Type B pancreatic cell (in vitro differentiated cells): ENCODE results near the gene LRP1B. TPM values are rescaled to one million over a fixed set of nuclear protein-coding genes. Genes with fewer than 3 reads are reported as not detected.

Experiments
- DNase-seq: peaks from one replicate; pipeline ENCODE4 v3.0.0; 2021; ENCODE audit warnings: mixed read lengths; ENCODE audit not compliant: unreplicated experiment; ENCODE audit errors: extremely low spot score
- H3K27ac Mint-ChIP-seq: 2 replicates; pipeline ENCODE4 v1.8.0; 2021; ENCODE audit warnings: mild to moderate bottlenecking, mixed read lengths
- H3K27me3 Mint-ChIP-seq: 2 replicates; pipeline ENCODE4 v1.8.0; 2021; ENCODE audit warnings: mixed read lengths
- H3K36me3 Mint-ChIP-seq: 2 replicates; pipeline ENCODE4 v1.8.0; 2021; ENCODE audit warnings: mixed read lengths
- H3K4me1 Mint-ChIP-seq: one replicate; pipeline ENCODE4 v1.8.0; 2021; ENCODE audit warnings: mixed read lengths; ENCODE audit not compliant: unreplicated experiment
- H3K4me3 Mint-ChIP-seq: 2 replicates; pipeline ENCODE4 v1.8.0; 2021; ENCODE audit warnings: mild to moderate bottlenecking, mixed read lengths
- H3K9me3 Mint-ChIP-seq: 2 replicates; pipeline ENCODE4 v1.8.0; 2021; ENCODE audit warnings: mixed read lengths
- total RNA-seq: library from RNA; stranded (reverse); gene quantifications from 2 replicates; pipeline ENCODE4 v1.2.1, GENCODE V29; 2021; ENCODE audit warnings: low replicate concordance
- TF ChIP-seq, protein P1 (sequence below): fragments of 200-600 bp; sonication (generic); conservative IDR thresholded peaks from 2 replicates; pipeline ENCODE4 v1.5.0; 2021; ENCODE audit warnings: antibody characterized with exemption, mild to moderate bottlenecking

Gene LRP1B
- total RNA-seq, 1 donor from 2014 or later: 16.0 TPM

DNA sequence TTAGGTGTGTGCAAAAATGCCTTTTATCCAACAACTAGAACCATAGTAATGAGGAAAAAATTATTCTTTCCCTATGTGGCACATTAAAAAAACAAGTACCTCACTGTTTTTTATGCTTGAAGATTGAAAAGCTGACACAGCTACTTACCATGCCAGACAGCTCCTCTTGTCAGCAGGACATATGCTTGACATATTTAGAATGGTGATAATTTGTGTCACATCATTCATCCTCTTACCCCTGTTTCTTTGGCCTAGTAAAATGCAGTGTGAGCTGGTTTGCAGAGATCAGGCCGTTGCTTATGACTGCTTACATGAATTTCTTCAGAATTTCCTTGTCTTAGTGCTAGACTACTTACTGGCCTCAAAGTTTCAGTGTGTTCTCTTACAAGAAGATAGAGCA is 869.9 kb downstream of the LRP1B start:
- H3K4me3 Mint-ChIP-seq: no peak overlapping the region
- TF ChIP-seq, protein P1, sequence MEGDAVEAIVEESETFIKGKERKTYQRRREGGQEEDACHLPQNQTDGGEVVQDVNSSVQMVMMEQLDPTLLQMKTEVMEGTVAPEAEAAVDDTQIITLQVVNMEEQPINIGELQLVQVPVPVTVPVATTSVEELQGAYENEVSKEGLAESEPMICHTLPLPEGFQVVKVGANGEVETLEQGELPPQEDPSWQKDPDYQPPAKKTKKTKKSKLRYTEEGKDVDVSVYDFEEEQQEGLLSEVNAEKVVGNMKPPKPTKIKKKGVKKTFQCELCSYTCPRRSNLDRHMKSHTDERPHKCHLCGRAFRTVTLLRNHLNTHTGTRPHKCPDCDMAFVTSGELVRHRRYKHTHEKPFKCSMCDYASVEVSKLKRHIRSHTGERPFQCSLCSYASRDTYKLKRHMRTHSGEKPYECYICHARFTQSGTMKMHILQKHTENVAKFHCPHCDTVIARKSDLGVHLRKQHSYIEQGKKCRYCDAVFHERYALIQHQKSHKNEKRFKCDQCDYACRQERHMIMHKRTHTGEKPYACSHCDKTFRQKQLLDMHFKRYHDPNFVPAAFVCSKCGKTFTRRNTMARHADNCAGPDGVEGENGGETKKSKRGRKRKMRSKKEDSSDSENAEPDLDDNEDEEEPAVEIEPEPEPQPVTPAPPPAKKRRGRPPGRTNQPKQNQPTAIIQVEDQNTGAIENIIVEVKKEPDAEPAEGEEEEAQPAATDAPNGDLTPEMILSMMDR: no peak
- H3K4me1 Mint-ChIP-seq: no peaks in the 10 kb centered on the region

DNA sequence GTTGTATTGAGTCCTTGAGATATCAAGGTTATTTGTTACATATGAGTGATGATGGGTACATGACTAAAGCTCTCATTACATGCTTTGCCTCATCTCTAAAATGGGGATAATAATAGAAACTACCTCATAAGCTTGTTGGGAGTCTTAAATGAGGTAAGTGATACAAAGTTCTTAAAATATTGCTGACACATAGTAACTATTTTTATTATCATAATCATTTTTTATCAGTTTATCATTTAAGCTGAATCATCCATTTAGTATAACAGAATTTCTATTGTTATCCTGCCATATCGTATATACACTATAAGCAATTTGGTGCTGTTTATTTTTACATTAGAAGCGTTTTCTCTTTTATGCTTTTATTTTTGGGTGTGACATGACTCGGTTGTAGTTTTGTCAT is 871.1 kb downstream of the LRP1B start:
- H3K27me3 Mint-ChIP-seq: no peaks in the 10 kb centered on the region
- no peaks in the 10 kb centered on the region for H3K9me3 Mint-ChIP-seq
- H3K4me1 Mint-ChIP-seq: no peaks in the 10 kb centered on the region
- H3K27ac Mint-ChIP-seq: no peak overlapping the region
- no peak overlapping the region for H3K4me3 Mint-ChIP-seq
- no peaks in the 10 kb centered on the region for H3K36me3 Mint-ChIP-seq
- no peak for DNase-seq
- TF ChIP-seq, protein P1: no peak

More for the DNA sequence above, 869.9 kb downstream of the LRP1B start:
- Mint-ChIP-seq H3K27ac (no peak overlapping the region), H3K9me3 (no peaks in the 10 kb centered on the region), H3K27me3 (no peaks in the 10 kb centered on the region), H3K36me3 (no peaks in the 10 kb centered on the region)
- no peak for DNase-seq

DNA sequence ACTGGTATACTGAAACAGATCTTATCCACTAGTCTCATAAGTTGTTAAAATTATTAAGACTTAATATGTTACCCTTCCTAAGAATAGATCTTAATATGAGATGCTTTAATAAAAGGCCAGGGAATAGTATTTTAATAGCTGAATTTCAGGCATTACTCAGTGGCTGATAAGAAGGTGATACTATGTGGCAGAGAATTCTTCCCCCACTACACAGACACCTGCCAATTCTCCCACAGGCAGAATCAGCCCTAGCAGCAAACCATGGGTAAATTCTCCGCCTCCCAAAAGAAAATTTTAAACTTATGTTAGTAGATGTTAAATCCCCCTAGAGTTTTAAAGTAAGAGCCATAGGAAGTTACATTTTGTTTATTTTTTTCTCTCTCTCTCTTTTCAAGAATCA is 888.8 kb downstream of the LRP1B start:
- Mint-ChIP-seq H3K27ac (no peak overlapping the region), H3K9me3 (no peaks in the 10 kb centered on the region), H3K4me1 (no peaks in the 10 kb centered on the region), H3K36me3 (no peaks in the 10 kb centered on the region), H3K27me3 (no peaks in the 10 kb centered on the region), H3K4me3 (no peak overlapping the region)
- TF ChIP-seq, protein P1: no peak
- no peak for DNase-seq

DNA sequence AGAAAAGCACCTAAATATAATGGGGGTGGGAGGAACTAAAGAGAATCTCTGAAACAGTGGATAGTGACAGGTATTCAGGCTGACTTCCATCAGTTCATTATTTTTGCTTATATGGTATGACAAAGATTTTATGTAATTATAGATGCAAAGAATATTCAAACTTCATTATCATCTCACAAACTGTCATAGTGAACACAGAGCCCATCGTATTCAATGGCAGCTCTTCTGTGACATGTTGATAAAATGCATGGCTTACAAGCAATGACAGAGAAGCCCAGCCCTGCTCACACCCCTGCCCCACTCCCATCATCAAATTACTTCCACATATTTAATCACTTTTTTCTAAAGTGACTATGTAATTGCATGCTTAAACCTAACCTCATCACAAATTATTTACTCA is 904.3 kb downstream of the LRP1B start:
- no peaks in the 10 kb centered on the region for H3K9me3 Mint-ChIP-seq
- no peak overlapping the region for H3K4me3 Mint-ChIP-seq
- TF ChIP-seq, protein P1: no peak
- no peak for DNase-seq
- no peak overlapping the region for H3K27ac Mint-ChIP-seq
- H3K36me3 Mint-ChIP-seq: no peaks in the 10 kb centered on the region
- no peaks in the 10 kb centered on the region for H3K4me1 Mint-ChIP-seq
- no peaks in the 10 kb centered on the region for H3K27me3 Mint-ChIP-seq

DNA sequence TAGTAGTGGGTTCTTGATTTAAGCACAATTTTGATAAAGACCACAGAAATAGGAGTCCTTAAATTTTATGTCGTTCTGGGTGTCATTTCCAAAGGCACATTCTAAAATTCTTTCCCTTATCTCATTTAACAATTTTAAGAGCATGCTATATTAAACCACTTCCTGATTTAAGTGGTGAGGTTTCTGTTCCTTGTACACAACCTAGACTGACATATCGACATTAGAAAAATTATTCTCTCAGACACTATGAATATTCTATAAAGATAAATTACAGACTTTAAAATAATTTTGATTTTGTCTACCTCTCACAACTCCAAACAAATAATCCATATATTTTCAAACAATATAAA is 923.8 kb downstream of the LRP1B start:
- no peaks in the 10 kb centered on the region for H3K36me3 Mint-ChIP-seq
- H3K27ac Mint-ChIP-seq: no peak overlapping the region
- H3K9me3 Mint-ChIP-seq: no peaks in the 10 kb centered on the region
- TF ChIP-seq, protein P1: no peak
- DNase-seq: no peak
- H3K4me1 Mint-ChIP-seq: no peaks in the 10 kb centered on the region
- H3K4me3 Mint-ChIP-seq: no peak overlapping the region
- no peaks in the 10 kb centered on the region for H3K27me3 Mint-ChIP-seq

DNA sequence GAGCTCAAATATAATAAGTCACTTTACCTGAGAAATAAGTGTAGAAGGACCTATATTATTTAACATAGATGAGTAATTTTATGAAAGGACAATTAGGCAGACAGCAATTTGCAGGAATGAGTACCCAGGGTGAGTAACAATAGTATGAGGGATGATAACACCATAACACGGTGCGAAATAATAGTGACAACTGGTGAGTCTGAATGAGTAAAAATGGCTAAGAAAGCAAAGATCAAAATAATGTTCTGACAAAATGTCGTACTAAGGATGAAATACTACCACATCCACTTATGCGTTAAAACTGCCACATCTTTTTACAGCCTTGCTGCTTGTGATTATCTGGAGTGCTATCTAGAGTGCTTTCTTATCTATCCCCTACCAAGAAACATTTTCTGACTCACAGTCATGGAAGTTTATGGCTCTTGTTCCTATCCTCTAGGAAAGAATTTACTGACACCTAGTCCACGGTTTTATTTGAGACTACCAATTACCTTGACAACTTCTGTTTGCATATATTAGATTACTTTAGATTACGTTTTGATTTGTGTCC is 929.7 kb downstream of the LRP1B start:
- Mint-ChIP-seq H3K9me3 (no peaks in the 10 kb centered on the region), H3K36me3 (no peaks in the 10 kb centered on the region), H3K4me1 (no peaks in the 10 kb centered on the region), H3K27ac (no peak overlapping the region), H3K4me3 (no peak overlapping the region), H3K27me3 (no peaks in the 10 kb centered on the region)
- TF ChIP-seq, protein P1: no peak
- no peak for DNase-seq
